H9 (cell line): ENCODE measurements around the gene CDC42SE1. TPM values are rescaled to one million over a fixed set of nuclear protein-coding genes. Genes with fewer than 3 reads are reported as not detected.

ENCODE experiments used
- DNase-seq: peaks from one replicate; pipeline ENCODE4 v3.0.0-alpha.2; 2017
- H2AFZ ChIP-seq: one replicate; pipeline ENCODE4 v1.6.1; 2013; ENCODE audit warnings: mild to moderate bottlenecking, low read length, control low read depth, moderate library complexity
- H2AK5ac ChIP-seq: 2 replicates; pipeline ENCODE4 v1.6.1; 2013; ENCODE audit warnings: low read length, control low read depth, mixed read lengths; ENCODE audit not compliant: insufficient read length
- H2BK120ac ChIP-seq: one replicate; pipeline ENCODE4 v1.6.1; 2013; ENCODE audit warnings: low read depth, mild to moderate bottlenecking, low read length, control low read depth, inconsistent platforms; ENCODE audit not compliant: poor library complexity, severe bottlenecking
- H2BK12ac ChIP-seq: 2 replicates; pipeline ENCODE4 v1.6.1; 2013; ENCODE audit warnings: low read length, control low read depth, mixed read lengths, low read depth; ENCODE audit not compliant: insufficient read length
- H2BK15ac ChIP-seq: 2 replicates; pipeline ENCODE4 v1.6.1; 2013; ENCODE audit warnings: low read depth, low read length, control low read depth
- H2BK20ac ChIP-seq: one replicate; pipeline ENCODE4 v1.6.1; 2013; ENCODE audit warnings: low read depth, mild to moderate bottlenecking, low read length, control low read depth, inconsistent platforms; ENCODE audit not compliant: poor library complexity, severe bottlenecking
- H2BK5ac ChIP-seq: 2 replicates; pipeline ENCODE4 v1.6.1; 2013; ENCODE audit warnings: low read length, control low read depth, mixed read lengths; ENCODE audit not compliant: insufficient read length
- H3K14ac ChIP-seq: 2 replicates; pipeline ENCODE4 v1.6.1; 2013; ENCODE audit warnings: low read length, control low read depth; ENCODE audit not compliant: insufficient read depth
- H3K18ac ChIP-seq: 2 replicates; pipeline ENCODE4 v1.6.1; 2013; ENCODE audit warnings: low read depth, mild to moderate bottlenecking, mixed read lengths, low read length, control low read depth; ENCODE audit not compliant: insufficient read length
- H3K23ac ChIP-seq: 2 replicates; pipeline ENCODE4 v1.6.1; 2013; ENCODE audit warnings: low read length, control low read depth, mixed read lengths, low read depth; ENCODE audit not compliant: insufficient read length
- H3K23me2 ChIP-seq: 2 replicates; pipeline ENCODE4 v1.6.1; 2013; ENCODE audit warnings: low read depth, mild to moderate bottlenecking, mixed read lengths, low read length, control low read depth; ENCODE audit not compliant: insufficient read length, poor library complexity, severe bottlenecking
- H3K27ac ChIP-seq: 2 replicates; pipeline ENCODE4 v1.5.1; 2013; ENCODE audit warnings: low read length, control low read depth, mixed read lengths, low read depth; ENCODE audit not compliant: insufficient read length
- H3K27me3 ChIP-seq: 2 replicates; pipeline ENCODE4 v1.6.1; 2013; ENCODE audit warnings: low read length, control low read depth, inconsistent platforms; ENCODE audit not compliant: insufficient read depth
- H3K4ac ChIP-seq: 2 replicates; pipeline ENCODE4 v1.6.1; 2013; ENCODE audit warnings: low read depth, mild to moderate bottlenecking, control low read depth, inconsistent platforms, low read length, moderate library complexity
- H3K4me1 ChIP-seq: 2 replicates; pipeline ENCODE4 v1.6.1; 2013; ENCODE audit warnings: low read length, control low read depth, inconsistent platforms; ENCODE audit not compliant: insufficient read depth
- H3K4me2 ChIP-seq: 2 replicates; pipeline ENCODE4 v1.6.1; 2013; ENCODE audit warnings: low read length, control low read depth, mixed read lengths; ENCODE audit not compliant: insufficient read length, insufficient read depth
- H3K56ac ChIP-seq: 2 replicates; pipeline ENCODE4 v1.6.1; 2013; ENCODE audit warnings: low read depth, mild to moderate bottlenecking, mixed read lengths, low read length, control low read depth; ENCODE audit not compliant: insufficient read length
- H3K79me1 ChIP-seq: 2 replicates; pipeline ENCODE4 v1.6.1; 2013; ENCODE audit warnings: low read depth, mild to moderate bottlenecking, moderate library complexity, low read length, control low read depth, inconsistent platforms; ENCODE audit not compliant: insufficient read depth, poor library complexity, severe bottlenecking
- H3K79me2 ChIP-seq: 2 replicates; pipeline ENCODE4 v1.6.1; 2013; ENCODE audit warnings: low read length, control low read depth, inconsistent platforms; ENCODE audit not compliant: insufficient read depth
- H3K9ac ChIP-seq: 2 replicates; pipeline ENCODE4 v1.6.1; 2013; ENCODE audit warnings: low read length, control low read depth, mixed read lengths; ENCODE audit not compliant: insufficient read length; ENCODE audit errors: extremely low read depth
- H3K9me3 ChIP-seq: one replicate; pipeline ENCODE4 v1.6.1; 2013; ENCODE audit warnings: low read depth, low read length, inconsistent platforms; ENCODE audit not compliant: control insufficient read depth
- H3T11ph ChIP-seq: one replicate; pipeline ENCODE4 v1.6.1; 2013; ENCODE audit warnings: mild to moderate bottlenecking, low read length, control low read depth, inconsistent platforms
- H4K20me1 ChIP-seq: one replicate; pipeline ENCODE4 v1.6.1; 2013; ENCODE audit not compliant: control insufficient read depth, insufficient read length, insufficient read depth
- H4K5ac ChIP-seq: 2 replicates; pipeline ENCODE4 v1.6.1; 2013; ENCODE audit warnings: low read depth, mild to moderate bottlenecking, mixed read lengths, low read length, control low read depth; ENCODE audit not compliant: insufficient read length
- H4K8ac ChIP-seq: replicated peaks from 2 replicates; pipeline ENCODE4 v1.6.1; 2013; ENCODE audit warnings: low read length, control low read depth, mixed read lengths, low read depth; ENCODE audit not compliant: insufficient read length
- H4K91ac ChIP-seq: 2 replicates; pipeline ENCODE4 v1.6.1; 2013; ENCODE audit warnings: low read depth, mild to moderate bottlenecking, moderate library complexity, mixed read lengths, low read length, control low read depth; ENCODE audit not compliant: insufficient read length
- H3K27ac Mint-ChIP-seq, 3 experiments: 2 replicates in 2 of 3; 3 replicates in 1 of 3; pipeline ENCODE4 v1.8.0; 2020 to 2021; ENCODE audit warnings: mixed read lengths in 3 of 3, mild to moderate bottlenecking in 1 of 3, moderate library complexity in 1 of 3
- H3K27me3 Mint-ChIP-seq: 2 replicates; pipeline ENCODE4 v1.8.0; 2021; ENCODE audit warnings: low read depth, mild to moderate bottlenecking, moderate library complexity, mixed read lengths
- H3K36me3 Mint-ChIP-seq, 3 experiments: 2 replicates in 2 of 3; 3 replicates in 1 of 3; pipeline ENCODE4 v1.8.0; 2020 to 2021; ENCODE audit warnings: low read depth in 3 of 3, mixed read lengths in 3 of 3; ENCODE audit not compliant: insufficient read depth in 1 of 3
- H3K4me1 Mint-ChIP-seq, 2 experiments: 2 replicates each; pipeline ENCODE4 v1.8.0; 2020; ENCODE audit warnings: mixed read lengths in 2 of 2
- H3K4me3 Mint-ChIP-seq, 2 experiments: 2 replicates in 1 of 2; 3 replicates in 1 of 2; pipeline ENCODE4 v1.8.0; 2020 to 2021; ENCODE audit warnings: mild to moderate bottlenecking in 2 of 2, mixed read lengths in 2 of 2, moderate library complexity in 1 of 2
- H3K9me3 Mint-ChIP-seq, 2 experiments: 2 replicates in 1 of 2; 3 replicates in 1 of 2; pipeline ENCODE4 v1.8.0; 2020; ENCODE audit warnings: mild to moderate bottlenecking in 2 of 2, mixed read lengths in 2 of 2, moderate library complexity in 1 of 2
- WGBS: extraction: QIAGEN DNeasy Blood & Tissue Kit; methylation state at CpG from one replicate; pipeline ENCODE4 v1.1.7; 2013; ENCODE audit warnings: missing lambda C conversion rate, low lambda C conversion rate, mixed read lengths; ENCODE audit not compliant: insufficient read length; ENCODE audit errors: extremely low coverage; 5-methylcytosine and 5-hydroxymethylcytosine counted together
- total RNA-seq: library from RNA; stranded (reverse); gene quantifications from 2 replicates; pipeline ENCODE4 v1.2.1, GENCODE V29; 2021
- TF ChIP-seq, protein P1 (sequence below): fragments of 200-600 bp; sonication (generic); conservative IDR thresholded peaks from 3 replicates; pipeline ENCODE4 v1.8.0; 2021; ENCODE audit warnings: antibody characterized with exemption, mild to moderate bottlenecking

Gene CDC42SE1
- total RNA-seq, 1 experiment from 2014 or later: 87.3 TPM

- Histone ChIP-seq H2AFZ (peak within 1 kb of the TSS; percentile 83), H3K79me1 (no peaks in the 10 kb centered on the region), H3K9ac (peak within 1 kb of the TSS; percentile 51), H3K27me3 (no peaks in the 10 kb centered on the region), H3T11ph (no peak within 1 kb of the TSS), H3K9me3 (no peaks in the 10 kb centered on the region), H3K4ac (no peak within 1 kb of the TSS), H2BK20ac (no peak within 1 kb of the TSS), H3K23me2 (peaks cover 4% of the 10 kb centered on the region), H3K27ac (no peak within 1 kb of the TSS), H4K8ac (no peak within 1 kb of the TSS), H3K14ac (peak within 1 kb of the TSS; percentile 66), H3K4me2 (peak within 1 kb of the TSS; percentile 60), H4K20me1 (no peaks in the 10 kb centered on the region), H3K79me2 (no peaks in the 10 kb centered on the region), H2AK5ac (no peak within 1 kb of the TSS), H2BK5ac (no peak within 1 kb of the TSS), H3K4me1 (no peaks in the 10 kb centered on the region; the same call in 1 of the 2 replicates), H2BK15ac (no peak within 1 kb of the TSS), H2BK12ac (no peak within 1 kb of the TSS), H2BK120ac (no peak within 1 kb of the TSS), H4K91ac (no peak within 1 kb of the TSS), H4K5ac (no peak within 1 kb of the TSS), H3K23ac (no peak within 1 kb of the TSS), H3K56ac (no peak within 1 kb of the TSS), H3K18ac (peak within 1 kb of the TSS; percentile 12)
- Mint-ChIP-seq H3K27ac (peak within 1 kb of the TSS; percentile 95 to 99 (median 96)), H3K4me3 (peak within 1 kb of the TSS; percentile 95 to 98), H3K4me1 (peaks cover 17 to 19% of the 10 kb centered on the region in 2 experiments), H3K27me3 (no peaks in the 10 kb centered on the region), H3K36me3 (peaks cover 0 to 15% (median 11%) of the 10 kb centered on the region in 3 experiments; a peak in 5 of 7 replicates), H3K9me3 (no peaks in the 10 kb centered on the region)
- TF ChIP-seq, protein P1, sequence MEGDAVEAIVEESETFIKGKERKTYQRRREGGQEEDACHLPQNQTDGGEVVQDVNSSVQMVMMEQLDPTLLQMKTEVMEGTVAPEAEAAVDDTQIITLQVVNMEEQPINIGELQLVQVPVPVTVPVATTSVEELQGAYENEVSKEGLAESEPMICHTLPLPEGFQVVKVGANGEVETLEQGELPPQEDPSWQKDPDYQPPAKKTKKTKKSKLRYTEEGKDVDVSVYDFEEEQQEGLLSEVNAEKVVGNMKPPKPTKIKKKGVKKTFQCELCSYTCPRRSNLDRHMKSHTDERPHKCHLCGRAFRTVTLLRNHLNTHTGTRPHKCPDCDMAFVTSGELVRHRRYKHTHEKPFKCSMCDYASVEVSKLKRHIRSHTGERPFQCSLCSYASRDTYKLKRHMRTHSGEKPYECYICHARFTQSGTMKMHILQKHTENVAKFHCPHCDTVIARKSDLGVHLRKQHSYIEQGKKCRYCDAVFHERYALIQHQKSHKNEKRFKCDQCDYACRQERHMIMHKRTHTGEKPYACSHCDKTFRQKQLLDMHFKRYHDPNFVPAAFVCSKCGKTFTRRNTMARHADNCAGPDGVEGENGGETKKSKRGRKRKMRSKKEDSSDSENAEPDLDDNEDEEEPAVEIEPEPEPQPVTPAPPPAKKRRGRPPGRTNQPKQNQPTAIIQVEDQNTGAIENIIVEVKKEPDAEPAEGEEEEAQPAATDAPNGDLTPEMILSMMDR: no peak
- peak; percentile 79 for DNase-seq
- WGBS: no CpG with 5 or more reads among the region's 29 CpGs
Observed at GRCh38 chr1:151047591-151047924, 11.9 kb downstream of the CDC42SE1 start, which contains the start of gene C1orf56. TSS of gene C1orf56 (plus strand) at chr1:151047751. CDS start at chr1:151047848, 97 bp downstream.
